Transverse colon (tissue), 4 donors: ENCODE measurements around the gene TNS1. TPM values are rescaled to one million over a fixed set of nuclear protein-coding genes. Genes with fewer than 3 reads are reported as not detected.

Experiments
- DNase-seq: peaks from one replicate; pipeline ENCODE4 v3.0.0-alpha.2; 2019
- H3K27ac ChIP-seq, 4 donors: fragments of 200-600 bp; sonication (generic); 2 replicates each; pipeline ENCODE4 v1.5.1; 2016 to 2018; ENCODE audit warnings: inconsistent platforms in 4 of 4
- H3K27me3 ChIP-seq: fragments of 200-600 bp; sonication (generic); 2 replicates; pipeline ENCODE4 v1.5.1; 2017; ENCODE audit warnings: inconsistent platforms
- H3K36me3 ChIP-seq, 4 donors: fragments of 200-600 bp; sonication (generic); 2 replicates each; pipeline ENCODE4 v1.5.1; 2017 to 2019; ENCODE audit warnings: inconsistent platforms in 4 of 4
- H3K4me1 ChIP-seq, 4 donors: fragments of 200-600 bp; sonication (generic); 2 replicates each; pipeline ENCODE4 v1.5.1; 2017 to 2020; ENCODE audit warnings: inconsistent platforms in 4 of 4
- H3K4me3 ChIP-seq, 4 donors: fragments of 200-600 bp; sonication (generic); 1 replicate in 1 of 4; 2 replicates in 3 of 4; pipeline versions ENCODE4 v1.5.1 to v1.6.1; 2017 to 2019; ENCODE audit warnings: inconsistent platforms in 4 of 4
- H3K9me3 ChIP-seq, 2 donors: fragments of 200-600 bp; sonication (generic); 2 replicates each; pipeline ENCODE4 v1.5.1; 2017 to 2019; ENCODE audit warnings: inconsistent platforms in 2 of 2
- CTCF ChIP-seq, 5 experiments: fragments of 200-600 bp in 3 of 5; fragments of 450-650 bp in 2 of 5; sonication (generic) in 3 of 5; IDR thresholded peaks; 1 replicate in 2 of 5; 2 replicates in 3 of 5; pipeline ENCODE4 v1.5.1; 2016 to 2017; ENCODE audit warnings: antibody characterized with exemption in 5 of 5, inconsistent platforms in 3 of 5, mild to moderate bottlenecking in 2 of 5, moderate library complexity in 1 of 5
- EP300 ChIP-seq: sonication (generic); formaldehyde crosslinking; IDR thresholded peaks from one replicate; pipeline ENCODE4 v1.6.1; 2017; ENCODE audit warnings: antibody characterized with exemption, low read depth
- POLR2A ChIP-seq: fragments of 450-650 bp; IDR thresholded peaks from one replicate; pipeline ENCODE4 v1.6.1; 2016; ENCODE audit warnings: antibody characterized with exemption, mild to moderate bottlenecking, moderate library complexity
- POLR2AphosphoS5 ChIP-seq, 3 donors: sonication (generic); formaldehyde crosslinking; IDR thresholded peaks; one replicate each; pipeline ENCODE4 v1.6.1; 2016; ENCODE audit warnings: antibody characterized with exemption in 3 of 3
- WGBS, 2 donors: methylation state at CpG; one replicate each; pipeline ENCODE4 v1.1.5; 2018; ENCODE audit warnings: low coverage in 1 of 2; 5-methylcytosine and 5-hydroxymethylcytosine counted together
- in situ Hi-C, 4 donors: fragments of 200-750 bp; cut with MboI; loops; one replicate each; pipeline versions ENCODE4 v1.15.0 to v1.15.1; 2017; ENCODE audit warnings: low sequenced_read_pairs in 3 of 4, low pct_ligation_motif_present in 1 of 4, low pct_unique_long_range_greater_than_20kb in 1 of 4
- intact Hi-C: fragments of 100-400 bp; cut with DNase I; formaldehyde crosslinking; loops from one replicate; pipeline ENCODE4 v1.15.1; 2023; ENCODE audit warnings: low total_unique reads
- total RNA-seq, 4 donors: library from RNA; depleted of rRNA; stranded (reverse); fragments of >200 nt; gene quantifications; one replicate each; pipeline ENCODE4 v1.1.0, GENCODE V29; 2016

TNS1 gene
- total RNA-seq, 4 donors from 2014 or later, result 101 to 487 (median 231) TPM

- intact Hi-C loops (no loop called here), in situ Hi-C loops (loop anchor here (5.0 to 25.0 kb wide), 5 partner anchors 89 to 216 kb away; partner anchors contain the start of gene TNS1 (in 1 of the 4))
- WGBS, 2 donors, result 74% methylated on average over 11 of the region's 11 CpGs; no CpG with 5 or more reads in 1 of the 2 donors
- H3K4me3 ChIP-seq, result no peak overlapping the region
- H3K27ac ChIP-seq, result no peak overlapping the region
- no peaks in the 10 kb centered on the region for H3K27me3 ChIP-seq
- DNase-seq, result no peak
- no peaks in the 10 kb centered on the region for H3K9me3 ChIP-seq
- no peak for TF ChIP-seq EP300
- no peak for TF ChIP-seq POLR2A
- TF ChIP-seq POLR2AphosphoS5 (IDR thresholded peaks at IDR 0.05), result no peak
- no peaks in the 10 kb centered on the region for H3K36me3 ChIP-seq
- peaks cover 0 to 3% (median 0%) of the 10 kb centered on the region in 4 donors for H3K4me1 ChIP-seq
These were observed 206.9 kb downstream of the TNS1 start for GRCh38 chr2:217795706-217796465.

- Histone ChIP-seq H3K9me3 (no peaks in the 10 kb centered on the region), H3K27me3 (no peaks in the 10 kb centered on the region), H3K4me3 (no peak overlapping the region), H3K4me1 (peaks cover 0 to 3% (median 0%) of the 10 kb centered on the region in 4 donors), H3K27ac (no peak overlapping the region), H3K36me3 (no peaks in the 10 kb centered on the region)
- DNase-seq, result no peak
- 82% methylated on average over 5 of the region's 5 CpGs; no CpG with 5 or more reads in 1 of the 2 donors for WGBS, 2 donors
- in situ Hi-C loops (loop anchor here (5.0 to 25.0 kb wide), 5 partner anchors 90 to 217 kb away; partner anchors contain the start of gene TNS1 (in 1 of the 4)), intact Hi-C loops (no loop called here)
- TF ChIP-seq POLR2A, result no peak
- no peak for TF ChIP-seq CTCF (IDR thresholded peaks at IDR 0.05)
- peak in 1 of 3 donors; percentile 18 for TF ChIP-seq POLR2AphosphoS5 (IDR thresholded peaks at IDR 0.05)
These were observed 207.7 kb downstream of the TNS1 start for GRCh38 chr2:217795067-217795466.

GRCh38 chr2:217794133-217794986, 208.4 kb downstream of the TNS1 start:
- whole genome bisulfite sequencing, 2 donors, result 70 to 85% methylated on average over 2 to 13 of the region's 13 CpGs
- in situ Hi-C loops, result loop anchor here in 3 of 4 donors (10.0 to 25.0 kb wide), 4 partner anchors 90 to 218 kb away; partner anchors contain the start of gene TNS1 (in 1 of the 3)
- Histone ChIP-seq H3K4me3 (no peak overlapping the region), H3K9me3 (no peaks in the 10 kb centered on the region), H3K4me1 (peaks cover 0 to under 1% (median 0%) of the 10 kb centered on the region in 4 donors), H3K36me3 (no peaks in the 10 kb centered on the region), H3K27me3 (no peaks in the 10 kb centered on the region), H3K27ac (peak overlapping the region in 1 of 4 donors; percentile 21)
- intact Hi-C loops, result no loop called here
- TF ChIP-seq EP300 (no peak), POLR2A (no peak), CTCF (IDR thresholded peaks at IDR 0.05) (no peak), POLR2AphosphoS5 (IDR thresholded peaks at IDR 0.05) (peak in 1 of 3 donors; percentile 3)
- DNase-seq, result no peak

GRCh38 chr2:217793566-217794132, 209.1 kb downstream of the TNS1 start:
- TF ChIP-seq POLR2AphosphoS5 (IDR thresholded peaks at IDR 0.05), result no peak
- TF ChIP-seq CTCF (IDR thresholded peaks at IDR 0.05), result no peak
- no peak for TF ChIP-seq EP300
- TF ChIP-seq POLR2A, result no peak
- 73% methylated on average over 8 of the region's 8 CpGs; no CpG with 5 or more reads in 1 of the 2 donors for WGBS, 2 donors
- no peaks in the 10 kb centered on the region for H3K27me3 ChIP-seq
- no peak for DNase-seq
- in situ Hi-C loops (loop anchor here in 3 of 4 donors (10.0 to 25.0 kb wide), 4 partner anchors 91 to 219 kb away; partner anchors contain the start of gene TNS1 (in 1 of the 3)), intact Hi-C loops (no loop called here)
- H3K4me3 ChIP-seq, result no peak overlapping the region
- no peaks in the 10 kb centered on the region for H3K4me1 ChIP-seq
- H3K36me3 ChIP-seq, result no peaks in the 10 kb centered on the region
- no peaks in the 10 kb centered on the region for H3K9me3 ChIP-seq
- peak overlapping the region in 1 of 4 donors; percentile 15 for H3K27ac ChIP-seq
